Keratinocyte (primary cell): Measurements from ENCODE around the gene KCNN3. TPM values are rescaled to one million over a fixed set of nuclear protein-coding genes. Genes with fewer than 3 reads are reported as not detected.

ENCODE experiments used
- DNase-seq: peaks from one replicate; pipeline ENCODE4 v3.0.0-alpha.2; 2011; ENCODE audit warnings: low read depth, missing footprints, low spot score
- FAIRE-seq: peaks from 2 replicates; lab custom pipeline; 2011; peaks lifted over from hg19 to GRCh38; lab: Jason Lieb, UNC
- H2AFZ ChIP-seq: 2 replicates; pipeline ENCODE4 v1.6.0; 2012; ENCODE audit warnings: low read length, control low read depth, inconsistent platforms; ENCODE audit not compliant: control insufficient read depth
- H3K27ac ChIP-seq: 2 replicates; pipeline ENCODE4 v1.5.1; 2011; ENCODE audit warnings: low read length; ENCODE audit not compliant: control insufficient read depth, insufficient read depth
- H3K27me3 ChIP-seq: 3 replicates; pipeline ENCODE4 v1.6.0; 2011; ENCODE audit warnings: low read length; ENCODE audit not compliant: control insufficient read depth, insufficient read depth; ENCODE audit errors: extremely low read depth
- H3K36me3 ChIP-seq, 2 experiments: 2 replicates in 1 of 2; 3 replicates in 1 of 2; pipeline ENCODE4 v1.5.1; 2011; ENCODE audit warnings: low read length in 2 of 2, mild to moderate bottlenecking in 1 of 2; ENCODE audit not compliant: control insufficient read depth in 2 of 2, insufficient read depth in 2 of 2; ENCODE audit errors: extremely low read depth in 1 of 2
- H3K4me1 ChIP-seq: 3 replicates; pipeline ENCODE4 v1.5.1; 2011; ENCODE audit warnings: low read length; ENCODE audit not compliant: control insufficient read depth, insufficient read depth; ENCODE audit errors: extremely low read depth
- H3K4me2 ChIP-seq: 3 replicates; pipeline ENCODE4 v1.6.0; 2011; ENCODE audit warnings: low read depth, low read length; ENCODE audit not compliant: control insufficient read depth, insufficient read depth; ENCODE audit errors: extremely low read depth
- H3K4me3 ChIP-seq, 3 experiments: fragments of 200-600 bp in 1 of 3; sonication (generic) in 1 of 3; 2 replicates in 2 of 3; 3 replicates in 1 of 3; pipeline ENCODE4 v1.5.1; 2011 to 2016; ENCODE audit warnings: low read length in 3 of 3, mild to moderate bottlenecking in 3 of 3, control low read depth in 2 of 3, inconsistent platforms in 1 of 3, low read depth in 1 of 3, mixed read lengths in 1 of 3, mixed run types in 1 of 3, moderate library complexity in 1 of 3; ENCODE audit not compliant: control insufficient read depth in 2 of 3, insufficient read depth in 2 of 3; ENCODE audit errors: extremely low read depth in 1 of 3
- H3K79me2 ChIP-seq: 2 replicates; pipeline ENCODE4 v1.6.0; 2012; ENCODE audit warnings: low read length; ENCODE audit not compliant: control insufficient read depth, insufficient read depth
- H3K9ac ChIP-seq: 3 replicates; pipeline ENCODE4 v1.6.0; 2011; ENCODE audit warnings: low read length; ENCODE audit not compliant: control insufficient read depth, insufficient read depth; ENCODE audit errors: extremely low read depth
- H3K9me1 ChIP-seq: 3 replicates; pipeline ENCODE4 v1.6.0; 2011; ENCODE audit warnings: low read length; ENCODE audit not compliant: control insufficient read depth, insufficient read depth; ENCODE audit errors: extremely low read depth
- H3K9me3 ChIP-seq: 2 replicates; pipeline ENCODE4 v1.5.1; 2012; ENCODE audit warnings: low read depth, low read length; ENCODE audit not compliant: control insufficient read depth
- H4K20me1 ChIP-seq: 3 replicates; pipeline ENCODE4 v1.6.0; 2011; ENCODE audit warnings: low read length; ENCODE audit not compliant: control insufficient read depth, insufficient read depth; ENCODE audit errors: extremely low read depth
- EZH2 ChIP-seq: IDR thresholded peaks from one replicate; pipeline ENCODE4 v1.6.1; 2012; ENCODE audit warnings: inconsistent platforms, mild to moderate bottlenecking, low read length, moderate library complexity
- dilution Hi-C: fragments of 300-500 bp; cut with MboI; formaldehyde crosslinking; loops from one replicate; pipeline ENCODE4 v1.7.0; 2020; ENCODE audit warnings: low sequenced_read_pairs; ENCODE audit not compliant: extremely low pct_ligation_motif_present
- polyA plus RNA-seq, 5 experiments: library from polyadenylated mRNA; depleted of rRNA in 3 of 5; stranded (reverse) in 3 of 5; stranded (forward) in 1 of 5; unstranded in 1 of 5; fragments of >200 nt; gene quantifications; 1 replicate in 1 of 5; 2 replicates in 3 of 5; 3 replicates in 1 of 5; pipeline versions ENCODE4 v1.2.1 to v1.2.3, GENCODE V29; 2011 to 2012; ENCODE audit warnings: missing spikeins in 2 of 5, low read depth in 1 of 5, low replicate concordance in 1 of 5
- TF ChIP-seq, protein P1 (sequence below), 3 experiments: IDR thresholded peaks in 1 of 3; conservative IDR thresholded peaks in 1 of 3; optimal IDR thresholded peaks in 1 of 3; 2 replicates in 2 of 3; 3 replicates in 1 of 3; pipeline versions ENCODE3 to v1.5.1; 2011; ENCODE audit warnings: low read length in 3 of 3, mild to moderate bottlenecking in 3 of 3, moderate library complexity in 2 of 3, control low read depth in 1 of 3, inconsistent platforms in 1 of 3; ENCODE audit not compliant: insufficient read depth in 2 of 3; ENCODE audit errors: extremely low read depth in 1 of 3

The KCNN3 gene
- polyA plus RNA-seq, 1 donor (not counting 4 experiments of a cell fraction or from before 2014, with no cell fraction given): 0.05 TPM

DNA sequence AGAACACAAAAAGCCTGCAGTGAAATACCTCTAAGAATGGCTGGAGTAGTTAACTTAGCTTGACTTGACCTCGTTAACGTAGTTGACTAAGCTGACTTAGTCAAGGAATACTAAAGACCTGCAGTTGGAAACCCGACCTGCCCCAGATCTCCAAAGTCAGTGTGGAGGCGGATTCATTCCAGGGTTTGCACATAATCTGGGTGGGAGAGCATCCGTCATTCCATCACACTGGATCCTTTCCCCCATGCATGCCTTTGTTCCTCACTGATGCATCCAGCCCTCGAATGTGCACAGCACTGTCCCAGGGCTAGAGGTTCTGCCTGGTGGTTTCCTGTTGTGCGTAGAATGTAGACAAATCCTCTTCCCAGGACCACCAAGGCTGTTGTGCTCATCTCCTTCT is 76.4 kb downstream of the KCNN3 start:
- DNase-seq (no peak), FAIRE-seq (no peak)
- no peak overlapping the region for H3K4me2 ChIP-seq
- H3K79me2 ChIP-seq: no peaks in the 10 kb centered on the region
- dilution Hi-C loops: no loop called here
- no peak overlapping the region for H3K4me3 ChIP-seq
- H3K9me1 ChIP-seq: no peaks in the 10 kb centered on the region
- no peak overlapping the region for H2AFZ ChIP-seq
- H3K27me3 ChIP-seq: peaks cover 13% of the 10 kb centered on the region
- H3K36me3 ChIP-seq: no peaks in the 10 kb centered on the region
- H3K9ac ChIP-seq: no peak overlapping the region
- no peak overlapping the region for H3K27ac ChIP-seq
- peaks cover 13% of the 10 kb centered on the region for H3K4me1 ChIP-seq
- TF ChIP-seq, protein P1, sequence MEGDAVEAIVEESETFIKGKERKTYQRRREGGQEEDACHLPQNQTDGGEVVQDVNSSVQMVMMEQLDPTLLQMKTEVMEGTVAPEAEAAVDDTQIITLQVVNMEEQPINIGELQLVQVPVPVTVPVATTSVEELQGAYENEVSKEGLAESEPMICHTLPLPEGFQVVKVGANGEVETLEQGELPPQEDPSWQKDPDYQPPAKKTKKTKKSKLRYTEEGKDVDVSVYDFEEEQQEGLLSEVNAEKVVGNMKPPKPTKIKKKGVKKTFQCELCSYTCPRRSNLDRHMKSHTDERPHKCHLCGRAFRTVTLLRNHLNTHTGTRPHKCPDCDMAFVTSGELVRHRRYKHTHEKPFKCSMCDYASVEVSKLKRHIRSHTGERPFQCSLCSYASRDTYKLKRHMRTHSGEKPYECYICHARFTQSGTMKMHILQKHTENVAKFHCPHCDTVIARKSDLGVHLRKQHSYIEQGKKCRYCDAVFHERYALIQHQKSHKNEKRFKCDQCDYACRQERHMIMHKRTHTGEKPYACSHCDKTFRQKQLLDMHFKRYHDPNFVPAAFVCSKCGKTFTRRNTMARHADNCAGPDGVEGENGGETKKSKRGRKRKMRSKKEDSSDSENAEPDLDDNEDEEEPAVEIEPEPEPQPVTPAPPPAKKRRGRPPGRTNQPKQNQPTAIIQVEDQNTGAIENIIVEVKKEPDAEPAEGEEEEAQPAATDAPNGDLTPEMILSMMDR (optimal IDR thresholded peaks at IDR 0.05 in 1 of 3, IDR thresholded peaks at IDR 0.05 in 1 of 3, conservative IDR thresholded peaks at IDR 0.05 in 1 of 3; ENCODE audit: extremely low read depth in 1 of 3, insufficient read depth in 2 of 3, low read length in 3 of 3): no peak
- TF ChIP-seq EZH2: no peak
- no peaks in the 10 kb centered on the region for H4K20me1 ChIP-seq
- no peaks in the 10 kb centered on the region for H3K9me3 ChIP-seq

DNA sequence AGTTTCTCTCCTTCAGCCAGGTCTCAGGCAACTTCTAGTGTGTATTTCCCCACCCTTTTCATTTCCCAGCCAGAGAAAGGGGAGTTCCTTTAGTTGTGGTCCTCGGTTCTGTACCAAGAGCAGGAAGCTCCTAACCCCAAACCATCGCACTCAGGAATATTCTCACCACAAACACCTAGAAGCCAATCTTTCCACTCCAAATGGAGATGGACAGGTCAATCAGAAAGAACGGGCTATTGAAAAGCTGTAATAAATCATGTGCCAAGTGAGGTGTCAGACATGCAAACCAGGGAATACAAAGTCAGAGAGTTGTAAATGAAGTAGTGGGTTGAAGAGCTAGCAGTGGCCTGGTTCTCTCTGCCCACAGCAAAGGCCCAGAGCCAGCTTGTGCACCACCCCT is 77.2 kb downstream of the KCNN3 start:
- TF ChIP-seq, protein P1 (optimal IDR thresholded peaks at IDR 0.05 in 1 of 3, IDR thresholded peaks at IDR 0.05 in 1 of 3, conservative IDR thresholded peaks at IDR 0.05 in 1 of 3; ENCODE audit: extremely low read depth in 1 of 3, insufficient read depth in 2 of 3, low read length in 3 of 3): no peak
- no peak for TF ChIP-seq EZH2
- Histone ChIP-seq H3K4me1 (peaks cover 13% of the 10 kb centered on the region), H3K36me3 (no peaks in the 10 kb centered on the region), H3K4me2 (no peak overlapping the region), H3K9ac (no peak overlapping the region), H3K27ac (no peak overlapping the region), H3K27me3 (peaks cover 13% of the 10 kb centered on the region), H3K4me3 (no peak overlapping the region), H3K79me2 (no peaks in the 10 kb centered on the region), H4K20me1 (no peaks in the 10 kb centered on the region), H3K9me1 (no peaks in the 10 kb centered on the region), H2AFZ (no peak overlapping the region), H3K9me3 (no peaks in the 10 kb centered on the region)
- dilution Hi-C loops: no loop called here
- DNase-seq (no peak), FAIRE-seq (no peak)
